GM12878 (cell line): ENCODE results near the gene POMT2. TPM values are rescaled to one million over a fixed set of nuclear protein-coding genes. Genes with fewer than 3 reads are reported as not detected.

Experiments used
- ATAC-seq: fragments of 200-7000 bp; cut with Tn5 transposase; 3 replicates; pipeline ENCODE4 v1.9.1; 2020; ENCODE audit warnings: mild to moderate bottlenecking, moderate library complexity
- BruUV-seq: library from RNA; stranded (reverse); fragments of 400-500 nt; replicated peaks from 2 replicates; lab custom pipeline; 2021; lab: Mats Ljungman, UMichigan
- CTCF ChIA-PET: fragments of 300-600 bp; sonication (Branson Sonifier 250); formaldehyde crosslinking; extraction: SDS; loops from one replicate; lab custom pipeline; 2021; ENCODE audit warnings: inconsistent platforms; lab: Yijun Ruan, JAX
- POLR2A ChIA-PET: fragments of 350-600 bp; formaldehyde crosslinking; extraction: SDS; loops from one replicate; lab custom pipeline; 2021; ENCODE audit warnings: inconsistent platforms; lab: Charles Lee
- RAD21 ChIA-PET: fragments of 300-600 bp; sonication (Branson Sonifier 250); formaldehyde crosslinking; loops from one replicate; lab custom pipeline; 2023; ENCODE audit warnings: antibody characterized with exemption; ENCODE audit not compliant: unreplicated experiment; lab: Charles Lee
- SMC1A ChIA-PET: fragments of 300-600 bp; sonication (Branson Sonifier 250); formaldehyde crosslinking; loops from one replicate; lab custom pipeline; 2023; ENCODE audit not compliant: unreplicated experiment, uncharacterized antibody; lab: Charles Lee
- DNase-seq: peaks from one replicate; pipeline ENCODE4 v3.0.0-alpha.2; 2011; ENCODE audit warnings: low read depth, low spot score
- FAIRE-seq: peaks from 3 replicates; lab custom pipeline; 2011; peaks lifted over from hg19 to GRCh38; lab: Jason Lieb, UNC
- H2AFZ ChIP-seq: 2 replicates; pipeline ENCODE4 v1.6.0; 2011; ENCODE audit warnings: low read depth, low read length, control low read depth; ENCODE audit not compliant: control insufficient read depth
- H3K27ac ChIP-seq: 2 replicates; pipeline ENCODE4 v1.5.1; 2011; ENCODE audit warnings: control low read depth; ENCODE audit not compliant: control insufficient read depth, insufficient read depth
- H3K27me3 ChIP-seq, 2 experiments: replicated peaks in 1 of 2; 2 replicates each; pipeline versions ENCODE4 v1.6.0 to v1.6.1; 2011; ENCODE audit warnings: low read length in 1 of 2; ENCODE audit not compliant: control insufficient read depth in 2 of 2, insufficient read depth in 2 of 2
- H3K36me3 ChIP-seq, 2 experiments: 2 replicates each; pipeline ENCODE4 v1.5.1; 2011; ENCODE audit warnings: low read length in 1 of 2; ENCODE audit not compliant: control insufficient read depth in 2 of 2, insufficient read depth in 2 of 2
- H3K4me1 ChIP-seq: 2 replicates; pipeline ENCODE4 v1.6.1; 2011; ENCODE audit warnings: mild to moderate bottlenecking, low read length, moderate library complexity, mixed read lengths; ENCODE audit not compliant: control insufficient read depth, insufficient read depth
- H3K4me2 ChIP-seq: 2 replicates; pipeline ENCODE4 v1.6.0; 2011; ENCODE audit warnings: control low read depth; ENCODE audit not compliant: control insufficient read depth, insufficient read depth
- H3K4me3 ChIP-seq: fragments of 200-600 bp; sonication (generic); 2 replicates; pipeline ENCODE4 v1.5.1; 2016
- H3K79me2 ChIP-seq: 2 replicates; pipeline ENCODE4 v1.6.0; 2011; ENCODE audit warnings: low read length; ENCODE audit not compliant: control insufficient read depth, insufficient read depth
- H3K9ac ChIP-seq: 2 replicates; pipeline ENCODE4 v1.8.0; 2011; ENCODE audit warnings: low read length, control low read depth, mixed read lengths; ENCODE audit not compliant: control insufficient read depth, insufficient read depth
- H3K9me3 ChIP-seq: replicated peaks from 3 replicates; pipeline ENCODE4 v1.5.1; 2011; ENCODE audit warnings: mild to moderate bottlenecking, low read length; ENCODE audit not compliant: control insufficient read depth, insufficient read depth
- H4K20me1 ChIP-seq: 2 replicates; pipeline ENCODE4 v1.6.0; 2011; ENCODE audit not compliant: control insufficient read depth, insufficient read depth
- ATF2 ChIP-seq: IDR thresholded peaks from 2 replicates; pipeline ENCODE4 v1.6.1; 2012; ENCODE audit warnings: low read length, inconsistent platforms
- HCFC1 ChIP-seq: fragments of 150-350 bp; IDR thresholded peaks from 2 replicates; pipeline ENCODE4 v1.6.1; 2014; ENCODE audit warnings: low read length
- HDGF ChIP-seq: fragments of 450-650 bp; IDR thresholded peaks from 2 replicates; pipeline ENCODE4 v1.6.1; 2016; ENCODE audit warnings: antibody characterized with exemption
- HSF1 ChIP-seq: fragments of 150-350 bp; IDR thresholded peaks from 2 replicates; pipeline ENCODE4 v1.6.1; 2014; ENCODE audit warnings: mild to moderate bottlenecking, low read depth, low read length
- PKNOX1 ChIP-seq: fragments of 450-650 bp; IDR thresholded peaks from 2 replicates; pipeline ENCODE4 v1.6.1; 2016; ENCODE audit warnings: mild to moderate bottlenecking
- POU2F2 ChIP-seq: IDR thresholded peaks from 3 replicates; pipeline ENCODE4 v1.6.1; 2011; ENCODE audit warnings: low read depth, mild to moderate bottlenecking, low read length, borderline replicate concordance
- PRDM15 ChIP-seq: fragments of 450-650 bp; formaldehyde crosslinking; IDR thresholded peaks from 2 replicates; pipeline ENCODE4 v1.4.0; 2020; ENCODE audit warnings: mild to moderate bottlenecking, moderate library complexity
- RBBP5 ChIP-seq: fragments of 200-600 bp; sonication (generic); conservative IDR thresholded peaks from 2 replicates; pipeline ENCODE4 v1.6.1; 2016
- RFX5 ChIP-seq: IDR thresholded peaks from 2 replicates; pipeline ENCODE4 v1.6.1; 2011; ENCODE audit warnings: low read depth, low read length, improper control_type of control experiment
- SIN3A ChIP-seq: IDR thresholded peaks from 2 replicates; pipeline ENCODE4 v1.6.1; 2012; ENCODE audit warnings: low read depth, low read length, improper control_type of control experiment
- SMC3 ChIP-seq: IDR thresholded peaks from 2 replicates; pipeline ENCODE4 v1.6.1; 2011; ENCODE audit warnings: low read length, improper control_type of control experiment, borderline replicate concordance
- ZNF622 ChIP-seq: fragments of 450-650 bp; IDR thresholded peaks from 2 replicates; pipeline ENCODE4 v1.6.1; 2017; ENCODE audit warnings: mild to moderate bottlenecking, inconsistent platforms
- WGBS: methylation state at CpG from one replicate; pipeline ENCODE4 v1.1.6; 2016; ENCODE audit warnings: low lambda C conversion rate; ENCODE audit not compliant: insufficient replicate concordance, insufficient coverage; ENCODE audit errors: missing lambda C conversion rate; 5-methylcytosine and 5-hydroxymethylcytosine counted together
- in situ Hi-C: fragments of 300-500 bp; cut with MboI; formaldehyde crosslinking; loops from 9 replicates; pipeline ENCODE4 v1.14.3; 2018; ENCODE audit warnings: mixed read lengths
- intact Hi-C: fragments of 100-400 bp; cut with micrococcal nuclease; formaldehyde crosslinking; loops from one replicate; pipeline ENCODE4 v1.14.2; 2022; ENCODE audit not compliant: unreplicated experiment
- polyA plus RNA-seq, 11 experiments: library from polyadenylated mRNA; depleted of rRNA in 4 of 11; unstranded in 6 of 11; stranded (reverse) in 5 of 11; fragments of >200 nt; fragmentation: Nextera tagmentation in 4 of 11; fragmentation: Illumina TruSeq in 1 of 11; extraction: Ambion mirVana in 4 of 11; extraction: Trizol in 1 of 11; gene quantifications; 1 replicate in 1 of 11; 2 replicates in 10 of 11; pipeline versions ENCODE4 v1.2.1 to v1.2.3, GENCODE V29; 2011 to 2016; ENCODE audit warnings: inconsistent platforms in 2 of 11, missing spikeins in 2 of 11, low read depth in 1 of 11
- total RNA-seq, 4 experiments: library from RNA; depleted of rRNA in 3 of 4; stranded (reverse); fragments of >200 nt in 3 of 4; fragmentation: Illumina TruSeq in 1 of 4; extraction: Trizol in 1 of 4; gene quantifications; 2 replicates each; pipeline versions ENCODE4 v1.2.1 to v1.2.3, GENCODE V29; 2013 to 2021

The POMT2 gene
- total and polyA plus RNA-seq, 10 of the 15 experiments (the other 5 are each of a cell fraction or from before 2014, with no cell fraction given) = 0.23 to 13.9 (median 6.5) TPM

GRCh38 chr14:77284466-77284865, 36.2 kb downstream of the POMT2 start:
- BruUV-seq = no TSS peak
- WGBS = 90% methylated on average over 5 of the region's 5 CpGs
- H3K4me1 ChIP-seq = no peaks in the 10 kb centered on the region
- no peak overlapping the region for H3K9ac ChIP-seq
- ChIA-PET CTCF (interaction anchor here (0.8 to 1.7 kb wide), 3 partner anchors 12 to 32 kb away, joined by 3 to 5 read pairs (median 3); no protein-coding TSS in a partner anchor), RAD21 (no interaction called here), POLR2A (no interaction called here), SMC1A (no interaction called here)
- H3K4me3 ChIP-seq = no peak overlapping the region
- intact Hi-C loops = no loop called here
- DNase-seq (no peak), FAIRE-seq (no peak), ATAC-seq (no peak)
- no peaks in the 10 kb centered on the region for H3K79me2 ChIP-seq
- H3K4me2 ChIP-seq = no peak overlapping the region
- no peak for TF ChIP-seq PKNOX1
- no peak for TF ChIP-seq PRDM15
- no peak for TF ChIP-seq HSF1
- TF ChIP-seq ZNF622 = no peak
- TF ChIP-seq RBBP5 = no peak
- TF ChIP-seq SMC3 = no peak
- TF ChIP-seq RFX5 = no peak
- TF ChIP-seq ATF2 = no peak
- no peak for TF ChIP-seq POU2F2
- no peak for TF ChIP-seq HDGF
- no peak for TF ChIP-seq SIN3A
- no peak for TF ChIP-seq HCFC1
- no peaks in the 10 kb centered on the region for H3K9me3 ChIP-seq
- peaks cover 1 to 7% of the 10 kb centered on the region in 2 experiments; a peak in 3 of 4 replicates for H3K36me3 ChIP-seq
- in situ Hi-C loops = no loop called here
- no peaks in the 10 kb centered on the region for H4K20me1 ChIP-seq
- H2AFZ ChIP-seq = no peak overlapping the region
- no peaks in the 10 kb centered on the region for H3K27me3 ChIP-seq
- no peak overlapping the region for H3K27ac ChIP-seq
